Immature natural killer cell (primary cell): Measurements from ENCODE around the gene CIDEC. TPM values are rescaled to one million over a fixed set of nuclear protein-coding genes. Genes with fewer than 3 reads are reported as not detected.
A peak's percentile ranks its signal among the peaks of the same experiment; 100 is the strongest.
"Not testable (repeated sequence)": the region's sequence is repeated elsewhere in the genome, so short reads cannot be mapped to it uniquely, and the experiment has no call there.

Experiments used
- DNase-seq, 3 donors: peaks; one replicate each; pipeline ENCODE4 v3.0.0; 2022; ENCODE audit warnings: mixed read lengths in 1 of 3
- H3K27ac Mint-ChIP-seq, 6 donors: one replicate each; pipeline ENCODE4 v1.8.0; 2020; ENCODE audit warnings: mixed read lengths in 6 of 6, mild to moderate bottlenecking in 5 of 6, inconsistent platforms in 4 of 6, moderate library complexity in 3 of 6
- H3K27me3 Mint-ChIP-seq, 3 donors: one replicate each; pipeline ENCODE4 v1.8.0; 2020 to 2021; ENCODE audit warnings: low read depth in 3 of 3, mild to moderate bottlenecking in 3 of 3, mixed read lengths in 3 of 3, moderate library complexity in 3 of 3, inconsistent platforms in 1 of 3
- H3K36me3 Mint-ChIP-seq, 3 donors: one replicate each; pipeline ENCODE4 v1.8.0; 2020; ENCODE audit warnings: mixed read lengths in 3 of 3, inconsistent platforms in 2 of 3, mild to moderate bottlenecking in 2 of 3
- H3K4me1 Mint-ChIP-seq, 2 donors: one replicate each; pipeline ENCODE4 v1.8.0; 2020; ENCODE audit warnings: inconsistent platforms in 2 of 2, mild to moderate bottlenecking in 2 of 2, mixed read lengths in 2 of 2, moderate library complexity in 1 of 2
- H3K4me3 Mint-ChIP-seq, 5 donors: one replicate each; pipeline ENCODE4 v1.8.0; 2020; ENCODE audit warnings: mild to moderate bottlenecking in 5 of 5, mixed read lengths in 5 of 5, inconsistent platforms in 3 of 5, moderate library complexity in 3 of 5
- H3K9me3 Mint-ChIP-seq, 6 donors: one replicate each; pipeline ENCODE4 v1.8.0; 2020; ENCODE audit warnings: mild to moderate bottlenecking in 6 of 6, mixed read lengths in 6 of 6, inconsistent platforms in 4 of 6, moderate library complexity in 3 of 6
- polyA plus RNA-seq, 3 donors: library from polyadenylated mRNA; unstranded; fragments of 300-500 nt; fragmentation: Illumina TruSeq; gene quantifications; one replicate each; pipeline ENCODE4 v1.2.3, GENCODE V29; 2021

Gene CIDEC
- polyA plus RNA-seq, 3 donors from 2014 or later: not detected

GRCh38 chr3:9911863-9912262 is 31.8 kb upstream of the CIDEC start:
- no peak for DNase-seq
- Mint-ChIP-seq H3K9me3 (no peaks in the 10 kb centered on the region), H3K36me3 (no peaks in the 10 kb centered on the region), H3K4me1 (peaks cover 10 to 16% of the 10 kb centered on the region in 2 donors), H3K4me3 (peak overlapping the region in 2 of 5 donors; percentile 14 to 64), H3K27me3 (peaks cover 0 to 4% (median 2%) of the 10 kb centered on the region in 3 donors), H3K27ac (no peak overlapping the region)

GRCh38 chr3:9909221-9910013 is 29.4 kb upstream of the CIDEC start:
- no peak for DNase-seq
- Mint-ChIP-seq H3K4me1 (peaks cover 2 to 10% of the 10 kb centered on the region in 2 donors), H3K36me3 (no peaks in the 10 kb centered on the region), H3K4me3 (no peak overlapping the region), H3K9me3 (no peaks in the 10 kb centered on the region), H3K27me3 (peaks cover 2 to 4% (median 2%) of the 10 kb centered on the region in 3 donors), H3K27ac (peak overlapping the region in 2 of 6 donors; percentile 2 to 59)

- DNase-seq: no peak
- H3K9me3 Mint-ChIP-seq: no peaks in the 10 kb centered on the region
- no peak overlapping the region for H3K4me3 Mint-ChIP-seq
- H3K27ac Mint-ChIP-seq: no peak overlapping the region
- H3K4me1 Mint-ChIP-seq: peaks cover 4 to 13% of the 10 kb centered on the region in 2 donors
- H3K27me3 Mint-ChIP-seq: peaks cover 2 to 4% (median 2%) of the 10 kb centered on the region in 3 donors
- H3K36me3 Mint-ChIP-seq: no peaks in the 10 kb centered on the region
These were observed 28.2 kb upstream of the CIDEC start for GRCh38 chr3:9908286-9908685.

- peaks cover 17 to 21% of the 10 kb centered on the region in 2 donors for H3K4me1 Mint-ChIP-seq
- H3K27me3 Mint-ChIP-seq: peaks cover 0 to 2% (median 2%) of the 10 kb centered on the region in 3 donors
- no peak overlapping the region for H3K27ac Mint-ChIP-seq
- H3K4me3 Mint-ChIP-seq: no peak overlapping the region
- no peaks in the 10 kb centered on the region for H3K36me3 Mint-ChIP-seq
- no peak for DNase-seq
- H3K9me3 Mint-ChIP-seq: no peaks in the 10 kb centered on the region
These were observed 26.4 kb upstream of the CIDEC start for GRCh38 chr3:9906480-9906879.

GRCh38 chr3:9903904-9904303 is 23.9 kb upstream of the CIDEC start:
- peak overlapping the region in 1 of 6 donors; percentile 40 for H3K27ac Mint-ChIP-seq

GRCh38 chr3:9903238-9903624 is 23.2 kb upstream of the CIDEC start:
- Mint-ChIP-seq H3K4me3 (no peak overlapping the region), H3K27me3 (peaks cover 0 to 2% (median 2%) of the 10 kb centered on the region in 3 donors), H3K27ac (peak overlapping the region in 1 of 6 donors; percentile 40)

More at GRCh38 chr3:9903904-9904303, 23.9 kb upstream of the CIDEC start:
- Mint-ChIP-seq H3K27me3 (peaks cover 0 to 2% (median 2%) of the 10 kb centered on the region in 3 donors), H3K36me3 (no peaks in the 10 kb centered on the region), H3K4me1 (peaks cover 19 to 25% of the 10 kb centered on the region in 2 donors), H3K9me3 (no peaks in the 10 kb centered on the region), H3K4me3 (no peak overlapping the region)
- DNase-seq: no peak

GRCh38 chr3:9902372-9903237 is 22.6 kb upstream of the CIDEC start, which contains the start of gene IL17RE:
TSS of gene IL17RE (plus strand) at chr3:9902848. CDS start at chr3:9902933, 85 bp downstream.
- Mint-ChIP-seq H3K4me3 (peak within 1 kb of the TSS in 2 of 5 donors; percentile 12 to 25), H3K36me3 (peaks cover 0 to 4% (median 0%) of the 10 kb centered on the region in 3 donors)

More at GRCh38 chr3:9903238-9903624, 23.2 kb upstream of the CIDEC start:
- DNase-seq: no peak
- H3K4me1 Mint-ChIP-seq: peaks cover 19 to 25% of the 10 kb centered on the region in 2 donors
- H3K36me3 Mint-ChIP-seq: peaks cover 0 to under 1% (median 0%) of the 10 kb centered on the region in 3 donors
- no peaks in the 10 kb centered on the region for H3K9me3 Mint-ChIP-seq

GRCh38 chr3:9901967-9902366 is 21.9 kb upstream of the CIDEC start:
- peak overlapping the region in 2 of 5 donors; percentile 12 to 25 for H3K4me3 Mint-ChIP-seq
- H3K4me1 Mint-ChIP-seq: peaks cover 19 to 25% of the 10 kb centered on the region in 2 donors
- no peak for DNase-seq
- peaks cover 0 to 2% (median 0%) of the 10 kb centered on the region in 3 donors for H3K27me3 Mint-ChIP-seq
- no peaks in the 10 kb centered on the region for H3K9me3 Mint-ChIP-seq
- H3K36me3 Mint-ChIP-seq: peaks cover 0 to 4% (median 0%) of the 10 kb centered on the region in 3 donors
- H3K27ac Mint-ChIP-seq: peak overlapping the region in 5 of 6 donors; percentile 23 to 80 (median 42)

More at GRCh38 chr3:9902372-9903237, 22.6 kb upstream of the CIDEC start, which contains the start of gene IL17RE:
- Mint-ChIP-seq H3K4me1 (peaks cover 19 to 25% of the 10 kb centered on the region in 2 donors), H3K9me3 (no peaks in the 10 kb centered on the region), H3K27me3 (peaks cover 0 to 2% (median 1%) of the 10 kb centered on the region in 3 donors), H3K27ac (peak within 1 kb of the TSS; percentile 29 to 80 (median 41))
- no peak for DNase-seq

- not testable (repeated sequence) for H3K27ac Mint-ChIP-seq, H3K4me3 Mint-ChIP-seq, DNase-seq, H3K27me3 Mint-ChIP-seq, H3K9me3 Mint-ChIP-seq, H3K36me3 Mint-ChIP-seq
- peaks cover 19 to 27% of the 10 kb centered on the region in 2 donors for H3K4me1 Mint-ChIP-seq
These were observed 20.9 kb upstream of the CIDEC start for GRCh38 chr3:9900965-9901415.

GRCh38 chr3:9899289-9899791 is 19.3 kb upstream of the CIDEC start:
- peak overlapping the region in 1 of 6 donors; percentile 35 for H3K27ac Mint-ChIP-seq

GRCh38 chr3:9898467-9899241 is 18.6 kb upstream of the CIDEC start:
- Mint-ChIP-seq H3K27me3 (no peaks in the 10 kb centered on the region), H3K4me3 (no peak overlapping the region), H3K4me1 (peaks cover 31 to 46% of the 10 kb centered on the region in 2 donors), H3K9me3 (no peaks in the 10 kb centered on the region), H3K36me3 (peaks cover 0 to 10% (median 9%) of the 10 kb centered on the region in 3 donors), H3K27ac (peak overlapping the region in 4 of 6 donors; percentile 51 to 85 (median 62))
- DNase-seq: no peak

More at GRCh38 chr3:9899289-9899791, 19.3 kb upstream of the CIDEC start:
- peaks cover 0 to 9% (median 6%) of the 10 kb centered on the region in 3 donors for H3K36me3 Mint-ChIP-seq
- H3K9me3 Mint-ChIP-seq: no peaks in the 10 kb centered on the region
- no peaks in the 10 kb centered on the region for H3K27me3 Mint-ChIP-seq
- no peak for DNase-seq
- no peak overlapping the region for H3K4me3 Mint-ChIP-seq
- peaks cover 26 to 39% of the 10 kb centered on the region in 2 donors for H3K4me1 Mint-ChIP-seq

- DNase-seq: no peak
- Mint-ChIP-seq H3K4me3 (no peak overlapping the region), H3K4me1 (peaks cover 29 to 47% of the 10 kb centered on the region in 2 donors), H3K27me3 (no peaks in the 10 kb centered on the region), H3K27ac (peak overlapping the region; percentile 24 to 85 (median 44)), H3K9me3 (no peaks in the 10 kb centered on the region), H3K36me3 (peaks cover 5 to 15% (median 12%) of the 10 kb centered on the region in 3 donors)
These were observed 17.6 kb upstream of the CIDEC start for GRCh38 chr3:9897408-9898372.
